HG03565 (cell line): ENCODE measurements around the gene TERC.
"Not testable (repeated sequence)": the region's sequence is repeated elsewhere in the genome, so short reads cannot be mapped to it uniquely, and the experiment has no call there.

Source experiments
- ATAC-seq: cut with Tn5 transposase; IDR thresholded peaks from one replicate; pipeline ENCODE4 v1.9.1; 2021; ENCODE audit warnings: mild to moderate bottlenecking, moderate library complexity; ENCODE audit not compliant: unreplicated experiment

Gene TERC

GRCh38 chr3:169772305-169772896, 7.5 kb upstream of the TERC start:
- peak; percentile 11 for ATAC-seq

DNA sequence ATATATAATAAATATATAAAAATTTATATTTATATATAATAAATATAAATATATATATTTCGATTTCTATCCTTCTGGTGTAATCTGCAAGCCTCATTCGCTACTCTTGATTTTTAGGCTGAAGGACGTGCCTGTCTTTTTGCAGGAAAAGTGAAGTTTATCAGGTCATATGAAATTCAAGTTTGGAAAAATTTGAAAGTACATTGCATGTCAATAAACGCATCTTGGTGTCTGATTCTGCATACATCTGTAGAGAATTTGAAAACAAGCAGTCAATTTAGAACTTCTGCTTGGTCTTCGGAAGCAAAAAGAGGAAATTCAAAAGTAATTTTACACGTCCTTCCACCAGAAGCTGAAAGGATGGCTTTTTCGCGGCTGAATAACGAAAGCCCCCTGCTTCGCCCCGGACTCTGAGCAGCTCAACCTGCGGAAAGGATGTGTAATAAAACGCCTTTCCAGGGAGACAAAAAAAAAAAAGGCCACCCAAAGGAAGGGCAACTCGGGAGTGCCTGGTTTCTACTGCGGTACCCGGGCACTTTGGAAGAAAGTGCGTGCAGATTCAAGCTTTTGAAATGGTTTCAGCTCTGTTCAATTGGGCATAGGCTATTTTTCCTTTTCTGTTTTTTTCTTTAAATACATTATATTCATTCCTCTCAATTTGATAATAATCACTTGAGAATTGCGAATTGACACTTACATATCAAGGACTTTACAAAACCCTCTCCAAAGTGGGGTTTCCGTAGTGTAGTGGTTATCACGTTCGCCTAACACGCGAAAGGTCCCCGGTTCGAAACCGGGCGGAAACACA, 6.8 kb upstream of the TERC start:
- peak; percentile 18 for ATAC-seq

- ATAC-seq = peak; percentile 24
These were observed 4.7 kb upstream of the TERC start, which contains the start of gene ACTRT3 for GRCh38 chr3:169769287-169770181. Gene ACTRT3, minus strand, starts transcription at chr3:169769561. Its CDS starts 41 bp downstream, at chr3:169769520.

DNA sequence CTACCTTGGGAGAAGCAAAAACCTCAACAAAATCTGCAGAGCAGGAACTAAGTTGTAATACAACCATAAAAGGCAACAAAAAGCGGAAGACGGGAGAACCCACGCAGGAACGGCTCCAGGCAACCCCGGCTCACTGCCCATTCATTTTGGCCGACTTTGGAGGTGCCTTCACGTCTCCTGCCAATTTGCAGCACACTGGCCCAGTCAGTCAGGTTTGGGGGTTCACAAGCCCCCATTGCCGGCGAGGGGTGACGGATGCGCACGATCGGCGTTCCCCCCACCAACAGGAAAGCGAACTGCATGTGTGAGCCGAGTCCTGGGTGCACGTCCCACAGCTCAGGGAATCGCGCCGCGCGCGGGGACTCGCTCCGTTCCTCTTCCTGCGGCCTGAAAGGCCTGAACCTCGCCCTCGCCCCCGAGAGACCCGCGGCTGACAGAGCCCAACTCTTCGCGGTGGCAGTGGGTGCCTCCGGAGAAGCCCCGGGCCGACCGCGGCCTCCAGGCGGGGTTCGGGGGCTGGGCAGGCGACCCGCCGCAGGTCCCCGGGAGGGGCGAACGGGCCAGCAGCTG, 463 bp downstream of the TERC start:
- peak; percentile 26 for ATAC-seq

DNA sequence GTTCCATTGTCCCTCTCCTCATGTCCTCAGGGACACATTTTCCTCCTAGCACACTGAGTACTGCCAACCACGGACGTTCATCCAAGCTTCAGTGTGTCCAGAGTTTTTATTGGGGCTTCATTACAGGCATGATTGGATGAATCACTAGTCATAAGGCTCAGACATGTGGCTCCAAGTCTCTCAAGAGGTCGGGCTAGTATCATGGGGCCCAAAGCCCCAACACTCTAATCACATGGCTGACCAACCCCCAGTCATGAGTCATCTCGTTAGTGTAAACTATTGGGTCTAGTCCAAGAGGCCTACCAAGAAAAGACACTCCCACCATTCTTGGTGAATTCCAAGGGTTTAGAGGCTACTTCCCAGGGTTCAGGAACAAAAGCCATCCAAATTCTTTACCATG, 4.4 kb downstream of the TERC start:
- no peak for ATAC-seq

DNA sequence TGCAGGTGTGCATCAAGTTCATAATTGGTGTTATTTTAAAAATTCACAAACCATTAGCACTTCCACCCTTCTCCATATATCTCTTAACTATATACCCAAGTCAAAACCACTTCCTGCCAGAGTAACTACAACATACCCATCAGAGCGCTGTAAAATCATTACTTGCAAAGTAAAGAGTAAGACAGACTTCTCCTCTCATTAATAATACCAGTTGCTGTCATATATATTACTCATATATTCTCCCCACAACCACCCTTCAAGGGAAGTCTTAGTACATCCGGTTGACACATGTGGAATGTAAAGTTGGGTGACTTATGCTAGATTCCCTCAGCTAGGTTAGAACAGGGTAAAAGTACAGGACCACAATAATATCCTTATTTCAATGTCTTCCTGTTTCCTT, 5.6 kb downstream of the TERC start:
- ATAC-seq = peak; percentile 62

GRCh38 chr3:169758359-169758994, 6.4 kb downstream of the TERC start:
- no peak for ATAC-seq

DNA sequence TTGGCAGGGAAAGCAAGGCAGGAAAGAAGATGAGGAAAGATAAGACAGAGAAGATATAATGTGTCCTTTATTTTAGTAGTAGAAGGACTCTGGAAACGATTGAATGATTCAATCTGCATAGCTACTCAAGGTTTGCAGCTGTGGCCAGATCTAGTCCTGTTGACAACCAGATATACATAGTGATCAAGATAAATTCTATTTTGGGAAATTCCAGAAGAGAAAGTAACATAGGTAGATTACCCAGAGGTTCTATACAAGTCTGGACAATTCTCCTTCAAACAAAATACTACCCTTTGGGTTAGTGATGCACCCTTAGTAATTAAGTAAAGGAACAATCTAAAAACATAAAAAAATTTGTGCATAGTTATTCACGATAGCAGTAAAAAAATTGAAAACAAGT, 9.4 kb downstream of the TERC start:
- ATAC-seq = no peak

DNA sequence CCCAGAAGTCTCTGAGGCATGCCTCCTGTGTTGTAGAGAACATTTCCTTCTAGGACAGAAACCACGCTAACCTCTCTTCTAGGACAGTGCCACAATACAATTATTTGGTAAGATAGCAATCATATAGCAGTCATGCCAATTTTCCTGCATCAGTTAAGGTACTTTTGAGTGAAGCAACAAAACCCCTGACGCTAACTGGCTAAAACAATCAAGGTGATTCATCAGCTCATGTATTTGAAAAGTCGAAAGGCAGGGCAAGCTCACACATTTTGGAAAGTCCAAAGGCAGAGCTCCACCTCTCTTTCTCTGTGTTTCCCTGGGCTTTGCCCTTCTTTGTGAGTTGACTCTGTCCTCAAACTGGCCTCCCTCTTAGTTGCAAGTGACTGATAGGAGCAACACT, 10.1 kb downstream of the TERC start:
- ATAC-seq = no peak

DNA sequence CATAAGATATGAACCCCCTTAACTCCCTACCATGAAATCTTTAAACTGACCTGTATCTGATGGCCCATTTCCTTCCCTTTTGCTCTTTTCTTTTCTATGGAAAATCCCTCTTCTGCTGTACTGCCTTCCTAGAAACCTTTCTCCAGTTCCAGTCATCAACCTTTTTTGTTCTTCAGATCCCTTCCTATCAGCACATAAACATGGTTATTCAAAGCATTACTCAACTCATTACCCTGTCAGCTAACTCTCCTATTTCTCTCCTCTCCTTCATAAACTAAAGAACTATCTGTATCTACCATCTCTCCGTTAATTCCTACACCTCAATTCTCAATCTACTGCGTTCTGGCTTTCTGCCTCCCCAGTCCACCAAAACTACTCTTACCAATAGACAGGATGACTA, 13.0 kb downstream of the TERC start:
- no peak for ATAC-seq

DNA sequence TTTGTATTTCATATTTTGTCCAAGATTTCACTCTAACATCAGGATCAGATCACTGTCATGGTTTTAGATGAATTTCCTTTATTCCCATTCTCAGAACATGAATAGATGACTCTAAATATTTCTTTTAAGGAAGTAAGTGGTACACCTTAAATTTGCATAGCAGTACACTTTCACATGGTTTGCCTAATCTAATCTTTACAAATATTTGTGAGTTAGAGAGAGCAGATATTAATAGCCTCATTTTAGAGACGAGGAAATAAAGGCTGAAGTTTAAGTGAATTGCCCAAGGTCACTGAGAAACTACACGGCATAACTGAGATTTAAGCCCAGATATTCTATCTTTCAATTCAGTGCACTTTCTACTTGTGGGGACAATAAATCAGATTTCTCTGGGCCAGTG, 14.2 kb downstream of the TERC start:
- no peak for ATAC-seq

GRCh38 chr3:169748670-169749069, 16.2 kb downstream of the TERC start:
- peak; percentile 52 for ATAC-seq

DNA sequence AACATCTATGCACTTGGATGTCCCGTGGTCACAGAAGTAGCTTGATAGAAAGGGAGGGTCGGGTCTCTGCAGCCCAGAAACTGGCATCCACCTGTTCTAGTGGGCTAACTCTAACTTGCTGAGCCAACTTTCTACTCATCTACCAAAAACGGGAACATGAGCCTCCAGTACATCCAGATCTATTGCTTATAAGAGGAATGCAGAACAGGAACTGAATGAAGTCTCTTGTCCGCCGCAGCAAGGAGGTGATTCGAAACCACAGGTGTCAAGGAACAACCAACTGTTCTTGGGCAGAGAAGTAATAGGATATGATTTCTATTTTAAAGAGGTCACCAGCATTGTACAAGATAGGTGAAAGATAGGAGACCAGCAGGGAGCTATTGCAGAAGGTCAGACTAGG, 17.9 kb downstream of the TERC start:
- ATAC-seq = no peak

DNA sequence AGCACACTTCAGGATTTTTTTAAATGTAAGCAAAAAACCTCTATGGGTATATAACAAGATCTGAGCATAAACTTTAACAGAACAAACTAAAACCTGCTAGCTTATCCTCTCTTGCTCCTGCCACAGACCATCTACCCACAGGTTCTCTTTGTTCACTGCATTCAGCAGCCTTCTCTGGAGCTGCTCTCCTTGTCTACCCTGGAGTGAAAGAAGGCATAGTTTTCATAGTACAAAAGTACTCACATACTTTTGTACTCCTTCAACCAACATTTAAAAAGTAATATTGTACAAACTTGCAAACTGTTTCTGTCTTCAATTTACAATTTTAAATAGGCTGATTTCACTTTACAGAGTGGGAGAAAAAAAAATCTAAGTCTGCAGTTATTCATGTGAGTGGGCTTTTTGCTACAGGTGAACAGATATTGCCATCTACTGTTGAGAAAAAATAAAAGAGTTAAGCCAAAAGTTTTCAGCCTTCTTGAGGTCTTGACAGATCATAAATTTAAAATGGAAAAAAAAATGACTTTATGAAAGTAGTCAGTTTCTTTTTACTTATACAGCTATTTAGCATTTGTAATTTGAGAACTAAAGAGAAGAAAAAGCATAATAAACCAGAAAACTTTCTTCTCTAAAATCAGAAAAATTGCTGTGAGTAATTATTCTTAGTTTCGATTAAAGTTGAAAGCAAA, 20.4 kb downstream of the TERC start:
- ATAC-seq = no peak

DNA sequence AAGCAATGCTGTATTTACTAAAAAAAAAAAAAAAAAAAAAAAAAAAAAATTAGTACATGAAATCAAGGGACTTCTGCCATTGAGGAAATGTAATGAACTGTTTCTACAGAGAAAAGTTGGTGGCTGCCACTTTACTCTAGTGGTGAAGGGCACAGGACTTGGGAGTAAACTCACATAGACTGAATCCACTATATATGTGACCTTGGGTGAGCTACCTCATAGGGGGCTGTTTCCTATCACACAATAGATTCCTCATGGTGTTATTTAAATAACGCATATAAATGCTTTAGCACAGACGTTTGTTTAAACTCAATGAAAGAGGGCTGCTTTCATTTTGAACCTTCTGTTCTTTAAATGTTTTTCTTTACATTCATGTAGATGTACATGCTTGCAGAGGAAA, 25.8 kb downstream of the TERC start:
- ATAC-seq = no peak

GRCh38 chr3:169731857-169732256, 33.0 kb downstream of the TERC start:
- not testable (repeated sequence) for ATAC-seq

DNA sequence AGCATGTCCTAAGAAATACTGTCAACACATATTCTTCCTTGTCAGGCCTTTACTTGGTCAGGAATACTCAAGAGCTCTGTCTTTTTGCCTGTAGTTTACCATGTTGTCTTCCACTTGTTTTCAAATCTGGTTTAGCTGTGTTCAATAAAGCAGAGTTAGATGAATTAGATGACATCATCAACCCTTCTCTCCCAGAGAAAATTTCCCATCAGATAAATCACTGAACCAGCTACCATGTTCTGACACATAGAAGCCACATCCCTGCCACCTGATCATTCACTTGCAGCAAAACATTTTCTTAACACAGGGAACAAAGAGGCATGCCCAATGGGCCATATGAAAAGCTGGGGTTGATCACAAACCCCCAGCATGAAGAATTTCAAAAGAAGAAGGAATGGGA, 42.1 kb downstream of the TERC start:
- no peak for ATAC-seq

DNA sequence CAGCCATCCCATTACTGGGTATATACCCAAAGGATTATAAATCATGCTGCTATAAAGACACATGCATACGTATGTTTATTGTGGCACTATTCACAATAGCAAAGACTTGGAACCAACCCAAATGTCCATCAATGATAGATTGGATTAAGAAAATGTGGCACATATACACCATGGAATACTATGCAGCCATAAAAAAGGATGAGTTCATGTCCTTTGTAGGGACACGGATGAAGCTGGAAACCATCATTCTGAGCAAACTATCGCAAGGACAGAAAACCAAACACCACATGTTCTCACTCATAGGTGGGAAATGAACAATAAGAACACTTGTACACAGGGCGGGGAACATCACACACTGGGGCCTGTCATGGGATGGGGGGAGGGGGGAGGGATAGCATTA, 46.4 kb downstream of the TERC start:
- ATAC-seq = not testable (repeated sequence)
